ENCODE measurements around the gene FAM50A.

FAM50A gene

GRCh38 chrX:154466036-154466435, 22.1 kb downstream of the FAM50A start:
- DNase-seq (ENCODE audit: low spot score): no peak

GRCh38 chrX:154466907-154467306, 23.0 kb downstream of the FAM50A start:
- DNase-seq (ENCODE audit: low spot score): no peak

- DNase-seq (ENCODE audit: low spot score): no peak
These were observed 23.6 kb downstream of the FAM50A start for GRCh38 chrX:154467556-154467955.

GRCh38 chrX:154468217-154468616, 24.3 kb downstream of the FAM50A start:
- DNase-seq (ENCODE audit: low spot score): no peak

- no peak for DNase-seq (ENCODE audit: low spot score)
These were observed 25.2 kb downstream of the FAM50A start for GRCh38 chrX:154469114-154469513.

- DNase-seq (ENCODE audit: low spot score): no peak
These were observed 25.9 kb downstream of the FAM50A start for GRCh38 chrX:154469880-154470279.

GRCh38 chrX:154470434-154470833, 26.5 kb downstream of the FAM50A start:
- DNase-seq (ENCODE audit: low spot score): no peak

GRCh38 chrX:154470914-154471568, 27.1 kb downstream of the FAM50A start:
- no peak for DNase-seq (ENCODE audit: low spot score)

- DNase-seq (ENCODE audit: low spot score): no peak
These were observed 28.1 kb downstream of the FAM50A start for GRCh38 chrX:154471839-154472684.

- no peak for DNase-seq (ENCODE audit: low spot score)
These were observed 29.0 kb downstream of the FAM50A start for GRCh38 chrX:154472685-154473632.

GRCh38 chrX:154473683-154474082, 29.7 kb downstream of the FAM50A start:
- DNase-seq (ENCODE audit: low spot score): no peak

GRCh38 chrX:154476821-154477220, 32.9 kb downstream of the FAM50A start:
- DNase-seq (ENCODE audit: low spot score): no peak

GRCh38 chrX:154477891-154478477, 34.0 kb downstream of the FAM50A start:
- no peak for DNase-seq (ENCODE audit: low spot score)

- peak; percentile 93 for DNase-seq (ENCODE audit: low spot score)
These were observed 35.0 kb downstream of the FAM50A start, which contains the start of gene LAGE3 for GRCh38 chrX:154478728-154479622. LAGE3 (minus strand) TSS chrX:154479281; CDS start chrX:154478915, 366 bp downstream.

GRCh38 chrX:154481195-154481594, 37.3 kb downstream of the FAM50A start:
- no peak for DNase-seq (ENCODE audit: low spot score)

- DNase-seq (ENCODE audit: low spot score): no peak
These were observed 38.1 kb downstream of the FAM50A start for GRCh38 chrX:154481911-154482601.

GRCh38 chrX:154482786-154483185, 38.8 kb downstream of the FAM50A start:
- no peak for DNase-seq (ENCODE audit: low spot score)

GRCh38 chrX:154483325-154483724, 39.4 kb downstream of the FAM50A start:
- no peak for DNase-seq (ENCODE audit: low spot score)

GRCh38 chrX:154484255-154485149, 40.6 kb downstream of the FAM50A start:
- peak; percentile 35 for DNase-seq (ENCODE audit: low spot score)
